Measurements from ENCODE around the gene SH3GL1.

SH3GL1 gene

DNA sequence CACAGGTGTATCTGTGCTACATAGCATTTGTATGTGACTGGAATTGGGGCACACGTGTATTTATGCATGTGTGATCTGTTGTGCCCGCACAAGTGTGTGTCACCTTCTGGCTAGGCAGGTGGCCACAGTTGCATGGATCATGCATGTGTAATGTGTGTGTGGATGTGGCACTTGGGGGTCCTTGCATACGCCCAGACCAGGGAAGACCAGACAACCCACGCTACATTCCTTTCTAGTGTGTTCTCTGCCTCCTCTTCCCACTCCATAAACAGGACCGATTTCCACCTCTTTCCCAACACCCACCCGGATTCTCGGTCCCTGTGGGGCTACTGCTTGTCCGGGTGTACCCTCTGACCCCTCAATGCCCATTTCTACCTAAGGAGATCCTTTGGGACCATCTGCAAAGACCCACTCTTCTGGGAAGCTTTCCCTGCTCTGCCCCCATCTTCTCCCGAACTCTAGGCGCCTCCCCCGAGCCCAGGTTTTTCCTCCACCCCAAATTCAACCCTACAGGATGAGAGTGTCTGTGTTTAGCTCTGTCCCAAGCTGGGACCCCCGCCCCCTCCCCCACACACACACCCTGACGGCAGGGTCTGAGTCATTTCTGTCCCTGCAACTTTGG, 74.0 kb downstream of the SH3GL1 start:
- FAIRE-seq (no peak), DNase-seq (ENCODE audit: insufficient read length, low spot score) (no peak)

- FAIRE-seq (no peak), DNase-seq (ENCODE audit: insufficient read length, low spot score) (no peak)
Measured at GRCh38 chr19:4324228-4324627, 76.1 kb downstream of the SH3GL1 start.

GRCh38 chr19:4323692-4324091, 76.7 kb downstream of the SH3GL1 start:
- FAIRE-seq (no peak), DNase-seq (ENCODE audit: insufficient read length, low spot score) (no peak)

DNA sequence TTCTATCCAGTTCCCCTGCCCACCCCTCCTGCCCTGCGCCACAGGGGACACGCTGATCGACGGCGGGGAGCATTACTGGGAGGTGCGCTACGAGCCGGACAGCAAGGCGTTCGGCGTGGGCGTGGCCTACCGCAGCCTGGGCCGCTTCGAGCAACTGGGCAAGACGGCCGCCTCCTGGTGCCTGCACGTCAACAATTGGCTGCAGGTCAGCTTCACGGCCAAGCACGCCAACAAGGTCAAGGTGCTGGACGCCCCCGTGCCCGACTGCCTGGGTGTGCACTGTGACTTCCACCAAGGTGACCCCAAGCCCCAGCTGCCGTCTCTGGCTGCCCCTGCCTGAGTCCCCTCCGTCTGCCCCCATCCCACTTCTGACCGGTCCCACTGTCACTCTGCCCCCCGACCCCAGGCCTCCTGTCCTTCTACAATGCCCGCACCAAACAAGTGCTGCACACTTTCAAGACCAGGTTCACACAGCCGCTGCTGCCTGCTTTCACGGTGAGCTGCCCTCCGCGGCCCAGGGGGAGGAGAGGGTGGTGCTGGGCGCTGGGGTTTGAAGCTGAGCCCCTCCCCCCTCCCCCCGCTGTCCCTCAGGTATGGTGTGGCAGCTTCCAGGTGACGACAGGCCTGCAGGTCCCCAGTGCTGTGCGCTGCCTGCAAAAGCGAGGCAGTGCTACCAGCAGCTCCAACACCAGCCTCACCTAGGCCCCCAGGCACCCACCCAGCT, 77.2 kb downstream of the SH3GL1 start:
- FAIRE-seq (peak; percentile 20), DNase-seq (ENCODE audit: insufficient read length, low spot score) (no peak)

GRCh38 chr19:4320419-4320818, 79.9 kb downstream of the SH3GL1 start:
- no peak for DNase-seq (ENCODE audit: insufficient read length, low spot score)
- FAIRE-seq: no peak

DNA sequence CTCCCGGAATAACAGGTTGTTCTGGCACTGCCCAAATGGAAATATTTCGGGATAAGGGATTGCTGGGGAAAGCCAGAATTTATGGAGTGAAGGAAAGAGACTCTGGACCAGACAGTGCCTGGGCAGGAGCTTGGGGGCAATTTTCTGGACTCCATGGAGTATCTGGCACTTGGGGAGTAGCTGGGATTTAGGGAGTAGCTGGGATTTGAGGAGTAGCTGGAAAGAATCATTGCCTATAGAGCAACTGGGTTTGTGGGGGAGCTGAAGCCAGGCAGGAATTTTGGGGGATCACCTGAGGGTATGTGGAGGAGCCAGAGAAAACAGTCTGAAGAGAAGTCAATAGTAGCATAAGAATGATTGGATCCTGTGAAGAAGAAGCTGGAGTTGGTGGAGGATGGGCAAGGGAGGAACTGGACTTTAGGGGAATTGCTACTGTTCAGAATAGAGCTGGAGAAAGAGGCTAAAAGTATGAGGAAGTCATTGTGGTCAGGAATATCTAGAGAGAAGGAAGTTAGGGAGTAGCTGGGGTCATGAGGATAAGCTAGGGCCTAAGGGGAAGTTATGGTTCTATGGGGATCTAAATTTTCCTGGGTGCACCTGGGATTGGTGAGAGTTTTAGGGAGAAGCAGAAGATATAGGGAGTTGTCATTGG, 81.2 kb downstream of the SH3GL1 start:
- FAIRE-seq (no peak), DNase-seq (ENCODE audit: insufficient read length, low spot score) (no peak)

DNA sequence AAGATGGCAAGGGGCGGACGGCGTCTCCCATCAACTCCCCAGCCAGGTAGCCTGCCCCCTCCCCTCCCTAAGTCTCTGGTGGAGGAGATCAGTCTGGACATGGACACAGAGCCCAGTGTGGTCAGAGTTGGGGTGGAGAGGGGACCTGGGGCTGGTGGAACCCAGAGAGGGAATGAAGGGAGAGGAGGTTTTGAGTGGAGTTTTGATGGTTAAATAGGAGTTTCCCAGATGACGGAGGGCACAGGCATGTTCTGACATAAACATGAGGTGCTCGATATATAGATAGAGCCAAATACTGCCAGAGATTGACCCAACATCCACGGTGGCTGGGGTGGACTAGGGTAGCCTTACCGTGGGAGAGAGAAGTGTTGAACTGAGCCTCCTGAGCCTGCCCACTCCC, 81.9 kb downstream of the SH3GL1 start:
- no peak for FAIRE-seq
- no peak for DNase-seq (ENCODE audit: insufficient read length, low spot score)

DNA sequence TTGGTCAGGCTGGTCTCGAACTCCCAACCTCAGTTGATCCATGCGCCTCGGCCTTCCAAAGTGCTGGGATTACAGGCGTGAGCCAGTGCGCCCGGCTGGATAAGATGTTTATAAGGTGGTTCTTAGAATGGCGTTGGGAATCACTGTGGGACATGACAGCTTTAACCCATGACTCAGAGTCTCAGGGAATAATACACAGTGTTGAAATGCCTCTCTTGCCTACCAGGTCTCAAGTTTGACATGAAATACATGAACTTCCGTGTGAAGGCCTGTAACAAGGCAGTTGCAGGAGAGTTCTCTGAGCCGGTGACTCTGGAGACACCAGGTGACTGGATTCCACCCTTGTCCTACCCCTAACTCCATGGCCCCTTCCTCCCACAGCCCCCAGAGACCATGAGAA, 83.4 kb downstream of the SH3GL1 start:
- DNase-seq (ENCODE audit: insufficient read length, low spot score): no peak
- no peak for FAIRE-seq

- FAIRE-seq: no peak
- no peak for DNase-seq (ENCODE audit: insufficient read length, low spot score)
Measured at GRCh38 chr19:4313847-4314490, 86.4 kb downstream of the SH3GL1 start.

Measured in HTR-8/SVneo (cell line).